OCI-M1 (cell line): Measurements from ENCODE around the gene ELMO2.

Source experiments
- DNase-seq: peaks from one replicate; lab custom pipeline; 2025; lab: John Stamatoyannopoulos, UW

Gene ELMO2

GRCh38 chr20:46406200-46406985 lies at the start of gene ELMO2:
ELMO2 (minus strand) TSS chr20:46406615; CDS start chr20:46394482, 12,133 bp downstream.
- DNase-seq = peak; percentile 97

GRCh38 chr20:46455729-46456128 lies 49.3 kb upstream of the ELMO2 start:
- DNase-seq = no peak

GRCh38 chr20:46446851-46447250 lies 40.4 kb upstream of the ELMO2 start:
- no peak for DNase-seq

- DNase-seq = no peak
These were observed 33.4 kb upstream of the ELMO2 start for GRCh38 chr20:46439837-46440236.

GRCh38 chr20:46438156-46438750 lies 31.8 kb upstream of the ELMO2 start:
- peak; percentile 60 for DNase-seq

- DNase-seq = no peak
These were observed 28.7 kb upstream of the ELMO2 start for GRCh38 chr20:46435146-46435545.

- DNase-seq = no peak
These were observed 28.2 kb upstream of the ELMO2 start for GRCh38 chr20:46434597-46434996.

DNA sequence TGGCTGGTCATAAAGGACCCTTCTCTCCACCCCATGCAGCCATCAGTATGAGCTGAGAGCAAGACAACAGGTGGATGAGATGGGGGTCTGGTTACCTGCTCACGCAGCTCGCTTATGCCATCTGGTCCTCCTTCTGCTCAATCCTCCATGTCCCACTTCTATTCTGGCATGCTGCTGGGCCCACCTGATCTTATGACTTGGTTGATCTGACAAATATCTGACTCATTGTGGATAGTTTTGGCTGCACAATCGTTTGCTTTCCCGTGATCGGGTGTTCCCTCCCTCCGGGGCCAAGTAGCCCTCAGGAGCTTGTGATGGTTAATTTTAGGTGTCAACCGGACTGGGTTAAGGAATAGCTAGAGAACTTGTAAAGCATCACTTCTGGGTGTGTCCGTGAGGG lies 26.6 kb upstream of the ELMO2 start:
- DNase-seq = no peak

DNA sequence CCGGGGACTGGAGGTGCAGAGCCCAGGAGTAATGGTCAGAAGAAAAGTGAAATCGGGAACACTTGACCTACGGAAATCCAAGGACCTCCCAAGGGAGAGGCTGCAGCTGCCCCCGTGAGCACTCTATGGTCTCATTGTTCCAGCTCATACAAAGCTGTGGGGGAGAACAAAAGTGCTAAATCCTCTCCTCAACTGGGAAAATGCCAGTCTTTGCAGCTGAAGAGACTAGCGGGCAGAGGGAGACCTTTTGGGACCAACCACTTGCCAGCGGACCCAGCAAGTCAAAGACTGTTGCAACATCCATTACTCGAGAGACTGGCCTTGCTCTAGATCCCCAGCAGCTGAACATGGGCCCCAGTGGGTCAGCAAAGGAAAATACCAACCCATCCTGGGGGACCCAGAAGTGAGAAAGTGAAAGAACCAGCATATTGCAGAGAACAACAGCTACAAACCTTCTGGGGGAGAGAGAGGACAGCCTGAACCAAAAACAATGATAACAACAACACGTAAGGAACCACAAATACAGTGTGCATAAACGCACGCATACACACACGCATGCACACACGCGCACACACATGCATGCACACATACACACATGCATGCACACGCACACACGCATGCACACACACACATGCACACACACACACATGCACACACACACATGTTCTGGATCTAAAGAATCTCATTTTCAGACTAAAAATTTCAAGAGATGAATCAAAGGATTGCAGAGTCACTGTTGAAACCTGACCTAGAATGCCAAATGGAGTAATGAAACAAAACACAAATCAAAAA lies 24.7 kb upstream of the ELMO2 start:
- no peak for DNase-seq

GRCh38 chr20:46427384-46427783 lies 21.0 kb upstream of the ELMO2 start:
- DNase-seq = no peak

DNA sequence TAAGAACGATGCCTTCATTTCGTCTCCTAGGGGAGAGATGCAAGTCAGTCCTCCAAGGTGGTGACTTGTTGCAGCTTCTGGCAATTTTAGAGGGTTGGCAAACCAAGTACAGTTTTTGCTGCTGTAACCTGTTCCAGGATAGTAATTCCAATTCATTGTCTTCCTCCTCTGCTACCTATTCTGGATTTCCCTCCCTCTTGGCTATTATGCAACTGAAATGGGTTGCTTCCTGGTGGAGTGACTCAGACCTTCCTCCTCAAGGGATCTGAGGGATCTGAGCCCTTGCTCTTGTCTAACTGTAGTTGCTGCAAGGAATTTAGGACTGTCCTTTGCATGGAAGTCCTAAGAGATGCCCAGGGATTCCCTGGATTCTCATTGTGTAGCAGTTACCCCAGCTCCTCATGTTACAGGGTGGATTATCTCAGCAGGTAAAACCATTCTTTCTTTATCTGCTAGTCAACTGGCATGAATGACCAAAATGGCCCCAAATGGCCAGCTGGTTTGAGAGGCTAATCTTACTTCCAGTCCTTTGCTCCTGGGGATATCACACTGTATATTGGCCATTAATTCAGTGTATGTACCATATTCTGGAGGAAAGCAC lies 17.6 kb upstream of the ELMO2 start:
- DNase-seq = no peak

- DNase-seq = no peak
These were observed 16.9 kb upstream of the ELMO2 start for GRCh38 chr20:46423342-46423741.

DNA sequence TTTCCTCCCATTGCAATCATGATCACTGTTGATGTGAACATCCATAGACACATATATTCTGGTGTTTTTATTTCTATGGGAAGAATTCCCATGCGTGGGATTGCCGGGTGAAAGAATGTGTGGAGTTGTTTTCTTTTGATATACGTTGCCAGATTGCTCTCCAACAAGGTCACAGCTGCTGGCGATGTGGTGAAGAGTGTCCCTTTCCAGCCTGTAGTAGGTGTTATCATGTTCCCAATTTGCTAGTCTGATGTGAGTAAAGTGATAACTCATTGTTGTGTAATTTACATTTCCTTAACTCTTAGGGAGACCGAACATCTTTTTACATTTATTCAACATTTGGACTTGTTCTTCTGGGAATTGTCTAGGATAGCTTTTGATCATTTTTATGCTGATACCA lies 14.5 kb upstream of the ELMO2 start:
- no peak for DNase-seq

DNA sequence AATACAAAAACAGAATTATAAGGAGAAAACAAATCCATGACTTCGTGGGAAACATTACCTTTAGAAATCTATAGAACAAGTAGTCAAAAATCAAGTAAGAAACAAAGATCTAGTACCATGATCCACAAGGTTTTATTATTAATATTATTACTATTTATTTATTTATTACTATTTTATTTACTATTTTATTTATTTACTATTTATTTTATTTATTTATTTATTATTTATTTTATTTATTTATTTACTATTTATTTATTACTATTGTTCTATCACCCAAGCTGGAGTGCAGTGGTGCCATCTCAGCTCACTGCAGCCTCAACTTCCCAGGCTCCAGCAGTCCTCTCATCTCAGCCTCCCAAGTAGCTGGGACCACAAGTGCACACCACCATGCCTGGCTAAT lies 13.5 kb upstream of the ELMO2 start:
- DNase-seq = no peak

DNA sequence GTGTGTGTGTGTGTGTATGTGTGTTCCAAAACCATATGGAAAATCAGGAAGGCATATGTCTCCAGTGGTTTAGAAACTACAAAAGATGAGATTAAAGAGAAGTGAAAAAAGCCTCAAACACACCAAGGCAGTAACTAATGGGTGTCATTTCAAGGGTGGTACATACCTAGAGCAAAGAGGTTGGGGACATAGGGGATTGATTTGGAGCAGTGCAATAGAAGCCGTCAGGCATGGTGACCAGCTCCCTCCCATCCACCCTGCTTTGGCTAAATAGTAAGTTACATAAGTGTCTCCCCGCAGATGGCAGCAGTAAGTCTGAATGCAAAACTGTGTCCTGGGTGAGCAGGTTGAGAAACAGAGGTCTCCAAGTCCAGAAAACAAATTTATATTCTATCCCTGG lies 10.4 kb upstream of the ELMO2 start:
- no peak for DNase-seq

DNA sequence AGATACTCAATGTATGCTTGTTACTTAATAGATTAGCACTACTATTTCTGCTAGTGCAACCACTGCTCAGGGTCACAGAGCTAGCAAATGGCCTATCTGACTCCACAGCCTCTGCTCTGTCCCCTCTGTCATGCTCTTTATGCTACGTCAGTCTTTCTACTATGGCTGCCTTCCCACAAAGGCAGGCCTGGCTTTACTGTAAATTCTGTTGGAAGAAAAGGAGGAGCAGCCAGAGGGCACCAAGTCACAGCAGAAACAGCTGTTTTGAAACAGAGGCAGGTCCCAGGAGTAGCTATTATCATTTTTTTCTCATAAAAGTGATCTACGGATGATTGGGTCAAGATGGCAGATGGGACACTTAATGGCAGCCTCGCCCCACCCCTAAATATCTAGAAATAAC lies 10.0 kb upstream of the ELMO2 start:
- DNase-seq = no peak

- DNase-seq = no peak
These were observed 9.4 kb upstream of the ELMO2 start for GRCh38 chr20:46415773-46416172.

DNA sequence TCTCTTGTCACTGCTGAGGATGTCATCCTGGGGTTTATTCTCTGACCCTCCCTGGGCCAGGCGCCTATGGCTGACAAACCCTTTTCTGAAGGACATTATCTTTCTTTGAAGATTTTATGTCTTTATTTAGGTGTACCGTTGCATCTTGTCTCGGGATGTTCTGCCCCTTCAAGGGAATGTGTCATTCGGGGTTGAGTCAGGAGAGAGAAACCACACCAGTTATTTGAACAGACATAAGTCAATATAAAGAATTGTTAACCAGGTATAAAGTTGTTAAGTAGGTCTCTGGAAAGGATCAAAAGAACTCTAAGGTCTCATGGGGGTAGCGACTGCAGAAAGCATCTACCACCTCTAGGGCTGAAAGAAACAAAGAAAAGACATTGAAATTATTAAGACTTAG lies 8.2 kb upstream of the ELMO2 start:
- DNase-seq = no peak

- DNase-seq = no peak
These were observed 5.2 kb upstream of the ELMO2 start for GRCh38 chr20:46411637-46412036.

- no peak for DNase-seq
These were observed 1.9 kb upstream of the ELMO2 start for GRCh38 chr20:46408281-46408731.

- DNase-seq = no peak
These were observed 1.2 kb upstream of the ELMO2 start for GRCh38 chr20:46407671-46407996.

DNA sequence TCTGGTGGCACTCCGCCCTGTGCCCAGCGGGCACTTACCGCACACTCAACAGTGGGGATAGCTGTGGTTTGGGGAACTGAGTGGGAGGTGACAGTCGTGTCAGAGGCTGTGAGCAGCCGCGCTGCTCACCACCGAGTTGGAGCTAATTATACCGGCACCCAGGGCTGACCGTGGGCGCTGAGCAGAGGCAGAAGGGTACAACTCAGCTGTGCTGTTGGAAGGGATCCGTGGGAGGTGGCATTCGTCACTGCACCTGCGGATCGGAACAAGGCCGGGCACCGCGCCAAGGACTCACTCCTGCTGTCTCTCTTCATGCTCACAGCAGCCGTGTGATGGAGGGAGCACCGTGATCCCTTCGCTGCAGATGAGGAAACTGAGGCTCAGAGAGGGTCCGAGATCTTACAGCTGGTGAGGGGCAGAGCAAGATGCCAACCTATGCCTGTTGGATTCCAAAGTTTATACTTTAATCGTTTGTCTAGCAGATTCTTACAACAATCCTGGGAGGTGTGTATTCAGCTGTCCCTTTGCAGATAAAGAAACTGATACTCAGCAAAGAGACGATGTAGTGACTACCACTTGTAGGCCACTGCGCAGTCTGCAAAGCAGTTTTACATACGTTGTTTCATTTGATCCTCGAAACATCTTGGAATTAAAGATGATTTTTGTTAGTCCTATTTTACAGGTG lies 713 bp upstream of the ELMO2 start:
- no peak for DNase-seq
